ENCODE results near the gene P3R3URF.

The P3R3URF gene

DNA sequence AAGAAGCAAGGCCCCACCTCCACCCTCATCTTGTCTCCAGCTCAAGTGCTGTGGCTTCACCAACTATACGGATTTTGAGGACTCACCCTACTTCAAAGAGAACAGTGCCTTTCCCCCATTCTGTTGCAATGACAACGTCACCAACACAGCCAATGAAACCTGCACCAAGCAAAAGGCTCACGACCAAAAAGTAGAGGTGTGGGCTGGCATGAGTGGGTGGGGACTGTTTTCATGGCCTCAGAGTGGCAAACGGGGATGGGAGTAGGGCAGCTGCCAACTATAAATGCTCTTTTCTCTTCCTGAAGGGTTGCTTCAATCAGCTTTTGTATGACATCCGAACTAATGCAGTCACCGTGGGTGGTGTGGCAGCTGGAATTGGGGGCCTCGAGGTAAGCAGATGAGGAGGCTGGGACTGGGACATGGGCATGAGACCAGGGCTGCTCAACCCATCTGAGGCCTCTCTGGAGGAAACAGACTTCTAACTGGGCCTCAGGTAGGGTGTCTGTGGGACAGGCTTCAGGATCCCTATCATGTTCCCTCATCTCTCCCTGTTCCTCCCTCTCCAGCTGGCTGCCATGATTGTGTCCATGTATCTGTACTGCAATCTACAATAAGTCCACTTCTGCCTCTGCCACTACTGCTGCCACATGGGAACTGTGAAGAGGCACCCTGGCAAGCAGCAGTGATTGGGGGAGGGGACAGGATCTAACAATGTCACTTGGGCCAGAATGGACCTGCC lies 8.8 kb upstream of the P3R3URF start (continued):
- TF ChIP-seq, protein P1, sequence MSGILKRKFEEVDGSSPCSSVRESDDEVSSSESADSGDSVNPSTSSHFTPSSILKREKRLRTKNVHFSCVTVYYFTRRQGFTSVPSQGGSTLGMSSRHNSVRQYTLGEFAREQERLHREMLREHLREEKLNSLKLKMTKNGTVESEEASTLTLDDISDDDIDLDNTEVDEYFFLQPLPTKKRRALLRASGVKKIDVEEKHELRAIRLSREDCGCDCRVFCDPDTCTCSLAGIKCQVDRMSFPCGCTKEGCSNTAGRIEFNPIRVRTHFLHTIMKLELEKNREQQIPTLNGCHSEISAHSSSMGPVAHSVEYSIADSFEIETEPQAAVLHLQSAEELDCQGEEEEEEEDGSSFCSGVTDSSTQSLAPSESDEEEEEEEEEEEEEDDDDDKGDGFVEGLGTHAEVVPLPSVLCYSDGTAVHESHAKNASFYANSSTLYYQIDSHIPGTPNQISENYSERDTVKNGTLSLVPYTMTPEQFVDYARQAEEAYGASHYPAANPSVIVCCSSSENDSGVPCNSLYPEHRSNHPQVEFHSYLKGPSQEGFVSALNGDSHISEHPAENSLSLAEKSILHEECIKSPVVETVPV (CRISPR knock-in tag; IDR thresholded peaks at IDR 0.05), result no peak
- no peak for TF ChIP-seq ZNF70 (CRISPR knock-in tag; IDR thresholded peaks at IDR 0.05)
- no peak for TF ChIP-seq ESRRG (CRISPR knock-in tag; IDR thresholded peaks at IDR 0.05)
- no peak for TF ChIP-seq ZNF8 (CRISPR knock-in tag; IDR thresholded peaks at IDR 0.05)
- no peak for TF ChIP-seq TOX (CRISPR knock-in tag; IDR thresholded peaks at IDR 0.05; ENCODE audit: borderline replicate concordance)
- no peak for TF ChIP-seq OSR1 (CRISPR knock-in tag; IDR thresholded peaks at IDR 0.05)
- no peak for TF ChIP-seq ISL1 (CRISPR knock-in tag; IDR thresholded peaks at IDR 0.05)
- TF ChIP-seq SNAI2 (CRISPR knock-in tag; IDR thresholded peaks at IDR 0.05), result no peak
- TF ChIP-seq, protein P2, sequence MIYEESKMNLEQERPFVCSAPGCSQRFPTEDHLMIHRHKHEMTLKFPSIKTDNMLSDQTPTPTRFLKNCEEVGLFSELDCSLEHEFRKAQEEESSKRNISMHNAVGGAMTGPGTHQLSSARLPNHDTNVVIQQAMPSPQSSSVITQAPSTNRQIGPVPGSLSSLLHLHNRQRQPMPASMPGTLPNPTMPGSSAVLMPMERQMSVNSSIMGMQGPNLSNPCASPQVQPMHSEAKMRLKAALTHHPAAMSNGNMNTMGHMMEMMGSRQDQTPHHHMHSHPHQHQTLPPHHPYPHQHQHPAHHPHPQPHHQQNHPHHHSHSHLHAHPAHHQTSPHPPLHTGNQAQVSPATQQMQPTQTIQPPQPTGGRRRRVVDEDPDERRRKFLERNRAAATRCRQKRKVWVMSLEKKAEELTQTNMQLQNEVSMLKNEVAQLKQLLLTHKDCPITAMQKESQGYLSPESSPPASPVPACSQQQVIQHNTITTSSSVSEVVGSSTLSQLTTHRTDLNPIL (CRISPR knock-in tag; IDR thresholded peaks at IDR 0.05; ENCODE audit: low read depth), result no peak
- no peak for TF ChIP-seq PPARA (CRISPR knock-in tag; IDR thresholded peaks at IDR 0.05; ENCODE audit: borderline replicate concordance)
- TF ChIP-seq CSDC2 (CRISPR knock-in tag; IDR thresholded peaks at IDR 0.05), result no peak

DNA sequence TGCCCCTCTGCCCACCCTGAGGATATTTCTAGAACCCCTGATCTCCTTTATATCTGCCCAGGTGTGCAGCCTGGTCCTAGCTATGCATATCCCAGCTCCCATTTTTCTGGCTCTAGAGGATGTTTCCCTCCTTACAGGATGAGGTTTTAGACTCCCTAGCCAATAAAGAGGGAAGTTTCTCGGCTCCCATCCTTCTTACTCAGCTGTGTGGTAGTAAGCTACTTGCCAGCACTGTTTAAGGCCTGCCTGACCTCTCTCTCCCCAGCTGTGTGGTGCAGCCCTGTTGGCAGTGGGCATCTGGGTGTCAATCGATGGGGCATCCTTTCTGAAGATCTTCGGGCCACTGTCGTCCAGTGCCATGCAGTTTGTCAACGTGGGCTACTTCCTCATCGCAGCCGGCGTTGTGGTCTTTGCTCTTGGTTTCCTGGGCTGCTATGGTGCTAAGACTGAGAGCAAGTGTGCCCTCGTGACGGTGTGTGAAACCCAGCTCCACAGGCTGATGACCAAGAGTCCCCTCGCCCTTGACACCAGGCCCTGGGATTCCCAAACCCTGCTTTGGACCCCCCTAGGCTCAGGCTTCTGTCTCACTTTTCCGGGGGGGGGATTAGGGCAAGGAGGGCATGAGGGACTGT lies 7.8 kb upstream of the P3R3URF start:
- TF ChIP-seq, protein P1 (CRISPR knock-in tag; IDR thresholded peaks at IDR 0.05), result no peak
- TF ChIP-seq ZFP3 (CRISPR knock-in tag; IDR thresholded peaks at IDR 0.05) (no peak), CSDC2 (CRISPR knock-in tag; IDR thresholded peaks at IDR 0.05) (no peak), ZC3H10 (CRISPR knock-in tag; IDR thresholded peaks at IDR 0.05) (no peak), ARNTL (CRISPR knock-in tag; IDR thresholded peaks at IDR 0.05; ENCODE audit: borderline replicate concordance, low read depth) (no peak)
- TF ChIP-seq, protein P3, sequence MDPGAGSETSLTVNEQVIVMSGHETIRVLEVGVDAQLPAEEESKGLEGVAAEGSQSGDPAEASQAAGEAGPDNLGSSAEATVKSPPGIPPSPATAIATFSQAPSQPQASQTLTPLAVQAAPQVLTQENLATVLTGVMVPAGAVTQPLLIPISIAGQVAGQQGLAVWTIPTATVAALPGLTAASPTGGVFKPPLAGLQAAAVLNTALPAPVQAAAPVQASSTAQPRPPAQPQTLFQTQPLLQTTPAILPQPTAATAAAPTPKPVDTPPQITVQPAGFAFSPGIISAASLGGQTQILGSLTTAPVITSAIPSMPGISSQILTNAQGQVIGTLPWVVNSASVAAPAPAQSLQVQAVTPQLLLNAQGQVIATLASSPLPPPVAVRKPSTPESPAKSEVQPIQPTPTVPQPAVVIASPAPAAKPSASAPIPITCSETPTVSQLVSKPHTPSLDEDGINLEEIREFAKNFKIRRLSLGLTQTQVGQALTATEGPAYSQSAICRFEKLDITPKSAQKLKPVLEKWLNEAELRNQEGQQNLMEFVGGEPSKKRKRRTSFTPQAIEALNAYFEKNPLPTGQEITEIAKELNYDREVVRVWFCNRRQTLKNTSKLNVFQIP (CRISPR knock-in tag; IDR thresholded peaks at IDR 0.05; ENCODE audit: borderline replicate concordance, low read depth), result no peak
- no peak for ATAC-seq

DNA sequence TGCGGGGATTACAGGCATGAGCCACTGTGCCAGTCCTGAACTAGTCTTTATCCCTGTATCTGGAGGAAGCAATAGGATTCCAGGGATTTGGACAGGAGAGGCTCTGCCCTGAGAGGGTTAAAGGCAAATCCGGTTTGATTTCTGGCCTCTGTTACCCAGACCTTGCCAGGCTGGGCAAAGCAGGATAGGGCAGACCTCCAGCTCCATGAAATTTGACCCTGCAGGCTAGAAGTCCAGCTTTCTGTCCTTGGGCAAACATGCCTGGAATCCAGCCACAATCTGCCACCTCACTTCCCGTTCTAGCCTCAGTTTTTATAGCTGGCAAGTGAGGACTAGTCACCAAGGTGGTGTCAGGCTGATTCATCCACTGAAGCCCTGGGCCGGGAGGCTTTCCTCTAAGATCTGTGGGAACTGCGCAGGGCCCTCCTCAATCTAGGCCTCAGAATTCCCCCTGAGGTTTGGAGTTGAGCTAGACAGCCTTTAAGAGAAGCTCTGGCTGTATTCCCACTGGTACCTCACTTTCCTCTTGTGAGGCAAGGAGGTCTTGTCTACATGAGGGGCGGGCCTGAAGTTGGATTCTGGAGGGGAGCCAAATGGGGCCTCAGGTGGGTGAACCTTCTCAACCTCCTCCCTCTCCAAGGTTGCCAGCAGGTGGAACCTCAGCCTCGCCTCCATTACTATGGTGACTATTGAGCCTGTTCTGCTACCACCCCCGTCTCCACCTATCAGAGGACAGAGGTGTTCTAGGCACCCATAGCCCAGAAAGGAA lies 7.0 kb upstream of the P3R3URF start:
- 0 out of 2 replicates have a peak, but pooled peaks have one; percentile 20 for TF ChIP-seq ZFP3 (CRISPR knock-in tag; IDR thresholded peaks at IDR 0.05)
- TF ChIP-seq ARNTL (CRISPR knock-in tag; IDR thresholded peaks at IDR 0.05; ENCODE audit: borderline replicate concordance, low read depth), result no peak
- no peak for TF ChIP-seq ESRRG (CRISPR knock-in tag; IDR thresholded peaks at IDR 0.05)
- ATAC-seq, result peak; percentile 77

DNA sequence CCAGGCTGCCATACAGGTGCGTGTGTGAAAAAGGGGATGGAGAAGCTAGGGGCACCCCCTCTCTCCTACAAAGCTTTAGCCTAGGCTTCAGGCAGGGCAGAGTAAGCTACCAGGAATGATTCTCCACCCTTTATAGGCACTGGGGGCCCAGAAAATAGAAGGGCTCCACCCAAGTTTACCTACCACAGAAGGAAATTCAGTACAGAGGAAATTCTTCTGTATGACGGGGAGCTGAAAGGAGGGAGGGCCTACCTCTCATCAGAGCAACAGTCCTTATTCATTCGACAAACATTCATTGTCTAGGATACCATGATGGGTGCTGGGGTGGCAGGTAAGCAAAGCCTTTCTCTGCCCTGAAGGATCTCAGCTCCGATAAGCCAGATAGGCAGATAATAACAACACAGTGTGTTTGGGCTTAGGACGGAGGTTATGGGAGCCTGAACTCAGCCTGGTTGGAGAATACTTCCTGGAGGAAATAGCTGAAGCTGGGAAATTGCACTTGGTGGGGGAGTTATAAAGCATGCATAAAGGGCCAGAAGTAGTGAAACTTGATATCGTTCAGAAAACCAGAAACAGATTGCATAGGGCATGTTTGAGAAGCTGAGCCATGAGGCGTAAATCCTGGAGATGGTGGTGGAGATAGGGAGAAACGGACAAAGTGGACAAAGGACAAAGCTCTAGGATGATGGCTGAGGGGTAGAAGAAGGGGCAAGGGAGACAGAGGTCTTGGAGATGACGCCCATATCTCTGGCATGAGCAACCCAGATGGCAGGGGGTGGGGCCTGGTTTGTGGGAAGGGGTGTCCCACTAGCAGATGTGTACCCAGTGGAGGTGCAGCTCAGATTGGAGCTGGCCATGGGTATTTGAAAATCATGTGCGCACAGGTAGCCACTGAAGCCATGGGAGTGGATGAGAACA lies 5.3 kb upstream of the P3R3URF start:
- ATAC-seq, result peak; percentile 11
- TF ChIP-seq, protein P4, sequence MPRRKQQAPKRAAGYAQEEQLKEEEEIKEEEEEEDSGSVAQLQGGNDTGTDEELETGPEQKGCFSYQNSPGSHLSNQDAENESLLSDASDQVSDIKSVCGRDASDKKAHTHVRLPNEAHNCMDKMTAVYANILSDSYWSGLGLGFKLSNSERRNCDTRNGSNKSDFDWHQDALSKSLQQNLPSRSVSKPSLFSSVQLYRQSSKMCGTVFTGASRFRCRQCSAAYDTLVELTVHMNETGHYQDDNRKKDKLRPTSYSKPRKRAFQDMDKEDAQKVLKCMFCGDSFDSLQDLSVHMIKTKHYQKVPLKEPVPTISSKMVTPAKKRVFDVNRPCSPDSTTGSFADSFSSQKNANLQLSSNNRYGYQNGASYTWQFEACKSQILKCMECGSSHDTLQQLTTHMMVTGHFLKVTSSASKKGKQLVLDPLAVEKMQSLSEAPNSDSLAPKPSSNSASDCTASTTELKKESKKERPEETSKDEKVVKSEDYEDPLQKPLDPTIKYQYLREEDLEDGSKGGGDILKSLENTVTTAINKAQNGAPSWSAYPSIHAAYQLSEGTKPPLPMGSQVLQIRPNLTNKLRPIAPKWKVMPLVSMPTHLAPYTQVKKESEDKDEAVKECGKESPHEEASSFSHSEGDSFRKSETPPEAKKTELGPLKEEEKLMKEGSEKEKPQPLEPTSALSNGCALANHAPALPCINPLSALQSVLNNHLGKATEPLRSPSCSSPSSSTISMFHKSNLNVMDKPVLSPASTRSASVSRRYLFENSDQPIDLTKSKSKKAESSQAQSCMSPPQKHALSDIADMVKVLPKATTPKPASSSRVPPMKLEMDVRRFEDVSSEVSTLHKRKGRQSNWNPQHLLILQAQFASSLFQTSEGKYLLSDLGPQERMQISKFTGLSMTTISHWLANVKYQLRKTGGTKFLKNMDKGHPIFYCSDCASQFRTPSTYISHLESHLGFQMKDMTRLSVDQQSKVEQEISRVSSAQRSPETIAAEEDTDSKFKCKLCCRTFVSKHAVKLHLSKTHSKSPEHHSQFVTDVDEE (CRISPR knock-in tag; IDR thresholded peaks at IDR 0.05), result no peak
- TF ChIP-seq SNAI2 (CRISPR knock-in tag; IDR thresholded peaks at IDR 0.05) (no peak), GLIS3 (CRISPR knock-in tag; IDR thresholded peaks at IDR 0.05) (no peak), ARNTL (CRISPR knock-in tag; IDR thresholded peaks at IDR 0.05; ENCODE audit: borderline replicate concordance, low read depth) (no peak), ESRRG (CRISPR knock-in tag; IDR thresholded peaks at IDR 0.05) (no peak), ZFP3 (CRISPR knock-in tag; IDR thresholded peaks at IDR 0.05) (no peak), ZC3H10 (CRISPR knock-in tag; IDR thresholded peaks at IDR 0.05) (no peak), ZNF565 (CRISPR knock-in tag; conservative IDR thresholded peaks at IDR 0.05; ENCODE audit: low read depth) (no peak), BACH2 (CRISPR knock-in tag; IDR thresholded peaks at IDR 0.05; ENCODE audit: borderline replicate concordance) (no peak), RARB (CRISPR knock-in tag; IDR thresholded peaks at IDR 0.05) (no peak), ISL1 (CRISPR knock-in tag; IDR thresholded peaks at IDR 0.05) (no peak)
- TF ChIP-seq, protein P5, sequence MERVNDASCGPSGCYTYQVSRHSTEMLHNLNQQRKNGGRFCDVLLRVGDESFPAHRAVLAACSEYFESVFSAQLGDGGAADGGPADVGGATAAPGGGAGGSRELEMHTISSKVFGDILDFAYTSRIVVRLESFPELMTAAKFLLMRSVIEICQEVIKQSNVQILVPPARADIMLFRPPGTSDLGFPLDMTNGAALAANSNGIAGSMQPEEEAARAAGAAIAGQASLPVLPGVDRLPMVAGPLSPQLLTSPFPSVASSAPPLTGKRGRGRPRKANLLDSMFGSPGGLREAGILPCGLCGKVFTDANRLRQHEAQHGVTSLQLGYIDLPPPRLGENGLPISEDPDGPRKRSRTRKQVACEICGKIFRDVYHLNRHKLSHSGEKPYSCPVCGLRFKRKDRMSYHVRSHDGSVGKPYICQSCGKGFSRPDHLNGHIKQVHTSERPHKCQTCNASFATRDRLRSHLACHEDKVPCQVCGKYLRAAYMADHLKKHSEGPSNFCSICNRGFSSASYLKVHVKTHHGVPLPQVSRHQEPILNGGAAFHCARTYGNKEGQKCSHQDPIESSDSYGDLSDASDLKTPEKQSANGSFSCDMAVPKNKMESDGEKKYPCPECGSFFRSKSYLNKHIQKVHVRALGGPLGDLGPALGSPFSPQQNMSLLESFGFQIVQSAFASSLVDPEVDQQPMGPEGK (CRISPR knock-in tag; IDR thresholded peaks at IDR 0.05; ENCODE audit: borderline replicate concordance), result no peak

All from SK-N-SH treated with all-trans-retinoic acid at 6 μM for 48 hours (cell line).